GM23338 (cell line): ENCODE data around the gene MTNR1B.

Source experiments
- EZH2 ChIP-seq: fragments of 200-600 bp; sonication (generic); IDR thresholded peaks from one replicate; pipeline ENCODE4 v1.8.0; 2017; ENCODE audit warnings: antibody characterized with exemption, mild to moderate bottlenecking, low read depth; ENCODE audit not compliant: unreplicated experiment
- EZH2phosphoT487 ChIP-seq: fragments of 200-600 bp; sonication (generic); IDR thresholded peaks from one replicate; pipeline ENCODE4 v1.8.1; 2018; ENCODE audit warnings: antibody characterized with exemption; ENCODE audit not compliant: unreplicated experiment
- TF ChIP-seq, protein P1 (sequence below): IDR thresholded peaks from one replicate; pipeline ENCODE4 v1.6.1; 2018; ENCODE audit warnings: antibody characterized with exemption; ENCODE audit not compliant: unreplicated experiment
- TF ChIP-seq, protein P2 (sequence below), 2 experiments: fragments of 200-600 bp in 1 of 2; sonication (generic) in 1 of 2; conservative IDR thresholded peaks; 2 replicates each; pipeline versions ENCODE4 v1.5.1 to v1.6.1; 2016 to 2017; ENCODE audit warnings: antibody characterized with exemption in 2 of 2, low read depth in 2 of 2, mild to moderate bottlenecking in 2 of 2, moderate library complexity in 1 of 2

DNA sequence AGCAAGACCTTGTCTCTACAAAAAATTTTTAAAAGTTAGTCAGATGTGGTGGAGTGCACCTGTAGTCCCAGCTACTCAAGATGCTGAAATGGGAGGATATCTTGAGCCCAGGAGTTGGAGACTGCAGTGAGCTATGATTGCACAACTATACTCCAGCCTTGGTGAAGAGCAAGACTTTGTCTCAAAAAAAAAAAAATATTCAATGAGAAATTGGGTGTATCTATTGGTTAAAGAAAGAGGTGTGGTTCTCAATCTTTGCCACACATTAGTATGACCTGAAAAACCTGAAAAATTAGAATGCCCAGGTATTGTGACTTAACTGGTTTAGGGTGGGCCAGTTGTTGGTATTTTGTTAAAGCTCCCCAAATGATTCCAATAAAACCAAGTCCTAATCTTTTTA is 32.4 kb downstream of the MTNR1B start:
- TF ChIP-seq EZH2 (no peak), EZH2phosphoT487 (no peak)
- TF ChIP-seq, protein P1, sequence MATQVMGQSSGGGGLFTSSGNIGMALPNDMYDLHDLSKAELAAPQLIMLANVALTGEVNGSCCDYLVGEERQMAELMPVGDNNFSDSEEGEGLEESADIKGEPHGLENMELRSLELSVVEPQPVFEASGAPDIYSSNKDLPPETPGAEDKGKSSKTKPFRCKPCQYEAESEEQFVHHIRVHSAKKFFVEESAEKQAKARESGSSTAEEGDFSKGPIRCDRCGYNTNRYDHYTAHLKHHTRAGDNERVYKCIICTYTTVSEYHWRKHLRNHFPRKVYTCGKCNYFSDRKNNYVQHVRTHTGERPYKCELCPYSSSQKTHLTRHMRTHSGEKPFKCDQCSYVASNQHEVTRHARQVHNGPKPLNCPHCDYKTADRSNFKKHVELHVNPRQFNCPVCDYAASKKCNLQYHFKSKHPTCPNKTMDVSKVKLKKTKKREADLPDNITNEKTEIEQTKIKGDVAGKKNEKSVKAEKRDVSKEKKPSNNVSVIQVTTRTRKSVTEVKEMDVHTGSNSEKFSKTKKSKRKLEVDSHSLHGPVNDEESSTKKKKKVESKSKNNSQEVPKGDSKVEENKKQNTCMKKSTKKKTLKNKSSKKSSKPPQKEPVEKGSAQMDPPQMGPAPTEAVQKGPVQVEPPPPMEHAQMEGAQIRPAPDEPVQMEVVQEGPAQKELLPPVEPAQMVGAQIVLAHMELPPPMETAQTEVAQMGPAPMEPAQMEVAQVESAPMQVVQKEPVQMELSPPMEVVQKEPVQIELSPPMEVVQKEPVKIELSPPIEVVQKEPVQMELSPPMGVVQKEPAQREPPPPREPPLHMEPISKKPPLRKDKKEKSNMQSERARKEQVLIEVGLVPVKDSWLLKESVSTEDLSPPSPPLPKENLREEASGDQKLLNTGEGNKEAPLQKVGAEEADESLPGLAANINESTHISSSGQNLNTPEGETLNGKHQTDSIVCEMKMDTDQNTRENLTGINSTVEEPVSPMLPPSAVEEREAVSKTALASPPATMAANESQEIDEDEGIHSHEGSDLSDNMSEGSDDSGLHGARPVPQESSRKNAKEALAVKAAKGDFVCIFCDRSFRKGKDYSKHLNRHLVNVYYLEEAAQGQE, result no peak
- TF ChIP-seq, protein P2, sequence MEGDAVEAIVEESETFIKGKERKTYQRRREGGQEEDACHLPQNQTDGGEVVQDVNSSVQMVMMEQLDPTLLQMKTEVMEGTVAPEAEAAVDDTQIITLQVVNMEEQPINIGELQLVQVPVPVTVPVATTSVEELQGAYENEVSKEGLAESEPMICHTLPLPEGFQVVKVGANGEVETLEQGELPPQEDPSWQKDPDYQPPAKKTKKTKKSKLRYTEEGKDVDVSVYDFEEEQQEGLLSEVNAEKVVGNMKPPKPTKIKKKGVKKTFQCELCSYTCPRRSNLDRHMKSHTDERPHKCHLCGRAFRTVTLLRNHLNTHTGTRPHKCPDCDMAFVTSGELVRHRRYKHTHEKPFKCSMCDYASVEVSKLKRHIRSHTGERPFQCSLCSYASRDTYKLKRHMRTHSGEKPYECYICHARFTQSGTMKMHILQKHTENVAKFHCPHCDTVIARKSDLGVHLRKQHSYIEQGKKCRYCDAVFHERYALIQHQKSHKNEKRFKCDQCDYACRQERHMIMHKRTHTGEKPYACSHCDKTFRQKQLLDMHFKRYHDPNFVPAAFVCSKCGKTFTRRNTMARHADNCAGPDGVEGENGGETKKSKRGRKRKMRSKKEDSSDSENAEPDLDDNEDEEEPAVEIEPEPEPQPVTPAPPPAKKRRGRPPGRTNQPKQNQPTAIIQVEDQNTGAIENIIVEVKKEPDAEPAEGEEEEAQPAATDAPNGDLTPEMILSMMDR (conservative IDR thresholded peaks at IDR 0.05; ENCODE audit: low read depth in 2 of 2), result no peak
